ENCODE measurements around the gene PSTPIP1. TPM values are rescaled to one million over a fixed set of nuclear protein-coding genes. Genes with fewer than 3 reads are reported as not detected.

The PSTPIP1 gene
- total and polyA plus RNA-seq, 9 of the 15 experiments (the other 6 are each of a cell fraction or from before 2014, with no cell fraction given) = not detected

DNA sequence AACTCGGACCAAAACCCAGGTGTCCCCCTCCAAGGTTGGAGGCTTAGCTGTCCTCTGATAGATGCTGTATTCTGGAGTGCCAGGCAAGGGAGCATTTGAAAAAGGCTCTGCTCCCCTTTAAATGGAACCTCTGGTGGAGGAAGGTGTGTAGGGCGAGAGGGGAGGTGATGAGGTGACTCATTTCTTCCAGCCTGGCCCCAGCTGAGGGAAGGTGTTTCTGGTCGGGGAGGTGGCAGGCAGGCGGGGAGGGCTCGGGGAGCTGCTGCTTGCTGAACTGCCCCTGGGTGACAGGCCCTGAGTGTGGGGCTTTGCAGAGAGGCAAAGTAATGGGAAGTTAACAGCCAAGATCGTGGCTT is 18.8 kb downstream of the PSTPIP1 start:
- intact Hi-C loops (cut with micrococcal nuclease) (no loop called here), in situ Hi-C loops (cut with MboI) (no loop called here)
- DNase-seq (ENCODE audit: extremely low read depth in 1 of 4, low spot score in 3 of 4) (peak in 1 of 4 experiments; percentile 27), FAIRE-seq (no peak), ATAC-seq (no peak)
- Histone ChIP-seq H3K4me2 (ENCODE audit: insufficient read depth, low read length) (no peak overlapping the region), H3K4me3 (no peak overlapping the region), H3K9me1 (ENCODE audit: control insufficient read depth, insufficient read depth, low read length) (no peaks in the 10 kb centered on the region), H4K20me1 (replicated peaks; ENCODE audit: control insufficient read depth, insufficient read depth, low read length) (0 out of 2 replicates have a peak, but pooled peaks cover 4% of the 10 kb centered on the region), H3K27ac (ENCODE audit: extremely low read depth, low read depth, low read length) (no peak overlapping the region), H3K4me1 (replicated peaks in 1 of 2; ENCODE audit: control insufficient read depth in 2 of 2, insufficient read depth in 2 of 2, low read length in 2 of 2) (no peaks in the 10 kb centered on the region), H3K79me2 (ENCODE audit: control insufficient read depth, insufficient read depth, low read length) (no peaks in the 10 kb centered on the region), H3K9me3 (replicated peaks; ENCODE audit: control insufficient read depth, insufficient read depth, low read depth, low read length) (no peaks in the 10 kb centered on the region), H2AFZ (ENCODE audit: low read depth, low read length) (no peak overlapping the region), H3K36me3 (ENCODE audit: control insufficient read depth, insufficient read depth, low read length) (no peaks in the 10 kb centered on the region), H3K9ac (ENCODE audit: insufficient read depth in 1 of 2, low read depth in 2 of 2, low read length in 2 of 2) (no peak overlapping the region), H3K27me3 (ENCODE audit: control insufficient read depth in 2 of 2, insufficient read depth in 2 of 2, low read length in 2 of 2) (peaks cover 23 to 71% of the 10 kb centered on the region in 2 experiments)
- POLR2A ChIA-PET = interaction anchor here (0.6 kb wide), 1 partner anchor 945 kb away, joined by 4 read pairs; no protein-coding TSS in a partner anchor
- BruUV-seq (replicated peaks) = no TSS peak
- TF ChIP-seq JUND (IDR thresholded peaks at IDR 0.05; ENCODE audit: borderline replicate concordance, low read depth, low read length) (peak; percentile 22; the same call in 1 of the 2 replicates), JUND (tag; IDR thresholded peaks at IDR 0.05; ENCODE audit: borderline replicate concordance, low read depth, low read length) (no peak), ZNF583 (CRISPR knock-in tag; IDR thresholded peaks at IDR 0.05) (no peak), HOXB6 (CRISPR knock-in tag; IDR thresholded peaks at IDR 0.05; ENCODE audit: borderline replicate concordance) (no peak)
- 1% methylated on average over 6 of the region's 6 CpGs for WGBS (ENCODE audit: insufficient coverage, low coverage, missing lambda C conversion rate)
- CTCF ChIA-PET (ENCODE audit: low intra/inter-chr PET ratio) = no interaction called here

- in situ Hi-C loops (cut with MboI) = no loop called here
- Histone ChIP-seq H3K4me2 (ENCODE audit: insufficient read depth, low read length) (no peak overlapping the region), H3K36me3 (ENCODE audit: control insufficient read depth, insufficient read depth, low read length) (no peaks in the 10 kb centered on the region), H3K4me1 (replicated peaks in 1 of 2; ENCODE audit: control insufficient read depth in 2 of 2, insufficient read depth in 2 of 2, low read length in 2 of 2) (no peaks in the 10 kb centered on the region), H3K79me2 (ENCODE audit: control insufficient read depth, insufficient read depth, low read length) (no peaks in the 10 kb centered on the region), H3K27ac (ENCODE audit: extremely low read depth, low read depth, low read length) (no peak overlapping the region), H3K9ac (ENCODE audit: insufficient read depth in 1 of 2, low read depth in 2 of 2, low read length in 2 of 2) (no peak overlapping the region), H3K9me3 (replicated peaks; ENCODE audit: control insufficient read depth, insufficient read depth, low read depth, low read length) (no peaks in the 10 kb centered on the region), H4K20me1 (replicated peaks; ENCODE audit: control insufficient read depth, insufficient read depth, low read length) (0 out of 2 replicates have a peak, but pooled peaks cover 7% of the 10 kb centered on the region), H3K27me3 (ENCODE audit: control insufficient read depth in 2 of 2, insufficient read depth in 2 of 2, low read length in 2 of 2) (peaks cover 18 to 68% of the 10 kb centered on the region in 2 experiments), H3K9me1 (ENCODE audit: control insufficient read depth, insufficient read depth, low read length) (no peaks in the 10 kb centered on the region), H2AFZ (ENCODE audit: low read depth, low read length) (no peak overlapping the region), H3K4me3 (no peak overlapping the region)
- DNase-seq (ENCODE audit: extremely low read depth in 1 of 4, low spot score in 3 of 4) (no peak), FAIRE-seq (no peak), ATAC-seq (no peak)
- intact Hi-C loops (cut with micrococcal nuclease) = no loop called here
- ChIA-PET POLR2A (interaction anchor here (0.6 kb wide), 1 partner anchor 946 kb away, joined by 4 read pairs; no protein-coding TSS in a partner anchor), CTCF (ENCODE audit: low intra/inter-chr PET ratio) (no interaction called here)
- no TSS peak for BruUV-seq (replicated peaks)
- 15% methylated on average over 22 of the region's 23 CpGs for WGBS (ENCODE audit: insufficient coverage, low coverage, missing lambda C conversion rate)
- peak; percentile 61 for TF ChIP-seq SPI1 (IDR thresholded peaks at IDR 0.05; ENCODE audit: borderline replicate concordance, low read depth, low read length)
- TF ChIP-seq NCOA6 (IDR thresholded peaks at IDR 0.05) = no peak
Observed at GRCh38 chr15:77014132-77015081, 19.5 kb downstream of the PSTPIP1 start.

Data from K562 (cell line).